GM18868 (cell line): ENCODE results near the gene SH3BP5L.
"Not testable (repeated sequence)": the region's sequence is repeated elsewhere in the genome, so short reads cannot be mapped to it uniquely, and the experiment has no call there.

Experiments used
- ATAC-seq: cut with Tn5 transposase; IDR thresholded peaks from one replicate; pipeline ENCODE4 v1.9.1; 2021; ENCODE audit warnings: mild to moderate bottlenecking, moderate library complexity; ENCODE audit not compliant: unreplicated experiment

Gene SH3BP5L

GRCh38 chr1:248810727-248811513, 14.8 kb downstream of the SH3BP5L start:
- ATAC-seq: no peak

- ATAC-seq: no peak
Measured at GRCh38 chr1:248810000-248810726, 15.6 kb downstream of the SH3BP5L start.

GRCh38 chr1:248808876-248809275, 16.8 kb downstream of the SH3BP5L start:
- no peak for ATAC-seq

GRCh38 chr1:248807067-248807737, 18.5 kb downstream of the SH3BP5L start:
- peak; percentile 56 for ATAC-seq

DNA sequence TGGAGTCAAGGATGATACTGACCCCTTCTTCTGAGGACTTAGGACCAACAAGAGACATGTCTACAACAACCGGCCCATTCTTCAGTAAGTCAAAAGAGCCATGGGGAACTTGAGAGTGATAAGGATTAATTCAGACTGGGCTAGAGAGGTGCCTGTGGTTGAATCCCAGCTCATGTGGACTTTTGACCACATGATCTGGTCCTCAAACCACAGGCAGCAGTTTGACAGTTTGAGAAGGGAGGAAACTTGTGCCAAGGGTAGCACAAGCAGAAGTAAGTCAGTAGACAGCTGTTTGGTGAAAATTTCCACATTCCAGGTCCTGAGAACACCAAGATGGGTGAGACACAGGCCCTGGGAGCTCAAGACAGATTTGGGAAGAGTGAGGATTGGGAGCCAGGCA, 19.8 kb downstream of the SH3BP5L start:
- ATAC-seq: no peak

DNA sequence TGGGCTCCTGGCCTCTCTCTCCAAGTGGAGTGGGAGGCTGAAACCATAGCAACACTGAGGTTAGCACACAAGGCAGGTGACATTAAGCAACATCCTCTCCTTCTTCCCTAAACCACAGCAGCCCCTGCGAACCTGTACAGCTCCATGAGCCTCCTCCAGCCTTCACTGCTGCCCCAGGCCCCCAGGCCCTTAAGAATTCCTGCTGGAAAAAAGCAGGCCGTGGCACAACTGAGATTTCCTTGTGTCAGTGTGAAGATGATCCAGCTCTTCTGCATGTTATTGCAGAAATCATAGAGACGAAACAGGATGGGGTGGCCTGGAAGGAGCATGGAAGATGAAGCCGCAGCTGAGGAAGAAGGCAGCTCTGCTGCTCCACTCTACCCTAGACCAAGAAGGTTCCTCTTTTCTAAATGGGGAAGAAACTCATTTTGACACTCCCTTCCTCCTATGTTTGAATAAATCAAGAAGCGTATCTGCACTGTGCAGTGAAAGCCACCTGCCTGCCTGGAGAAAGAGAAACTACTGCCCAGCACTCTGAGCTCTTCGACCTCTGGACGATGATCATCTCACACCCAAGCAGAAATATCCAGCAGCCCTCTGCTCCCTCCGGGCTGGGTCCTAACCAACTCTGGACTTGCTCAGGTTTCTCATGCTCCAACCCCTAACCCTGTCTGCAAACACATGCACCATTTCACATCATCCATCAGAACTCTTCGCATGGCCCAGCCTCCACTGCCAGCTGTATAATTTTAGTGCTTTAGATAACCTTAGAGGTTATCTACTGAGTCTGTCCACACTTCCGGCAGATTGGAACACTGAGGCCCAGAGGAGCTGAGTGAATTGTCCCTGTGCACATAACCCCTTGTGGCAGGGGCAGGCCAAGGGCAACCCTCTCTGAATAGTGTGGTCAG, 20.7 kb downstream of the SH3BP5L start:
- ATAC-seq: peak; percentile 86

DNA sequence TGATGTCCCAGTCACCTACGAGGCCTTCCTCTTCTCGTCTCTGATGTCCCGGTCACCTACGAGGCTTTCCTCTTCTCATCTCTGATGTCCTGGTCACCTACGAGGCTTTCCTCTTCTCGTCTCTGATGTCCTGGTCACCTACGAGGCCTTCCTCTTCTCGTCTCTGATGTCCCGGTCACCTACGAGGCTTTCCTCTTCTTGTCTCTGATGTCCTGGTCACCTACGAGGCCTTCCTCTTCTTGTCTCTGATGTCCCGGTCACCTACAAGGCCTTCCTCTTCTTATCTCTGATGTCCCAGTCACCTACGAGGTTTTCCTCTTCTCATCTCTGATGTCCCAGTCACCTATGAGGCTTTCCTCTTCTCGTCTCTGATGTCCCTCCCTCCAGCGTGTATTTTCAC, 22.2 kb downstream of the SH3BP5L start:
- not testable (repeated sequence) for ATAC-seq

GRCh38 chr1:248802454-248802853, 23.3 kb downstream of the SH3BP5L start:
- ATAC-seq: no peak

DNA sequence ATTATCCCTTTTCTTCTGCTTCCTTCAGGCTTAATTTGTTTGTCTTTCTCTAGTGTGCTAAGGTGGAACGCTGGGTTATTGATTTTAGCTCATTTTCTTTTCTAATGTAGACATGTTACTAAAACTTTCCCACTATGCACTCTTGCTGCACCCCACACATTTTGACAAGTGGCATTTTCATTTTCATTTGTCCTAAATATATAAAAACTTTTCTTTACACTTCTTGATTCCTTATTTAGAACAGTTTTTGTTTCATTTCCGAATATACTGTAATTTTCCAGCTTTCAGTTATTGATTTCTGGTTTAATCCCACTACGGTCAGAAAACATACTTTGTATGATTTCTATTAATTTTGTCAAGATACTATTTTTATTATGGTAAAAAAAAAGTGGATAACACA, 25.3 kb downstream of the SH3BP5L start:
- ATAC-seq: no peak

DNA sequence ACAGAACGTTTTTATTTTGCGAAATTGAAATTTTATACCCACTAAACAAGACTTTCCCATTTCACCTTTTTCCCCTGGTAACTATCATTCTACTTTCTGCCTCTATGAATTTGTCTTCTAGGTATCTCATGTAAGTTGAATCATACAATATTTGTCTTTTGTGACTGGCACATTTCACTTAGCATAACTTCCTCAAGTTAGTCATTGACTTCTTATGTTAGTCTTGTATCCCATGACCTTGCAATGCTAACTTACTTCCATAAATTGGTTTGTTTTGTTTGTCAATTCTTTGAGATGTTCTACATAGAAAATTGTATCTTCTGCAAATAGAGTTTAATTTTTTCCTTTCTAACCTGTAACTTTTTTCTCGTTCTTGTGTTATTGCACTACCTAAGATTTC, 26.9 kb downstream of the SH3BP5L start:
- ATAC-seq: no peak

DNA sequence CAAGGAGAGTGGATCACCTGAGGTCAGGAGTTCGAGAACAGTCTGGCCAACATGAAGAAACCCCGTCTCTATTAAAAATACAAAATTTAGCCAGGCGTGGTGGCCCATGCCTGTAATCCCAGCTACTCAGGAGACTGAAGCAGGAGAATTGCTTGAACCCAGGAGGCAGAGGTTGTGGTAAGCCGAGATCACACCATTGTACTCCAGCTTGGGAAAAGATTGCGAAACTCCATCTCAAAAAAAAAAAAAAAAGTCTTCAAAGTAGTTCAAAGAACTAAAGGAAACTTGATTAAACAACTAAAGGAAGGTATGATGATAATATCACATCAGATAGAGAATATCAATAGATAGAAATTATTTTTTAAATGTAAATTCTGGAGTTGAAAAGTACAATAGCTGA, 31.1 kb downstream of the SH3BP5L start:
- ATAC-seq: not testable (repeated sequence)

DNA sequence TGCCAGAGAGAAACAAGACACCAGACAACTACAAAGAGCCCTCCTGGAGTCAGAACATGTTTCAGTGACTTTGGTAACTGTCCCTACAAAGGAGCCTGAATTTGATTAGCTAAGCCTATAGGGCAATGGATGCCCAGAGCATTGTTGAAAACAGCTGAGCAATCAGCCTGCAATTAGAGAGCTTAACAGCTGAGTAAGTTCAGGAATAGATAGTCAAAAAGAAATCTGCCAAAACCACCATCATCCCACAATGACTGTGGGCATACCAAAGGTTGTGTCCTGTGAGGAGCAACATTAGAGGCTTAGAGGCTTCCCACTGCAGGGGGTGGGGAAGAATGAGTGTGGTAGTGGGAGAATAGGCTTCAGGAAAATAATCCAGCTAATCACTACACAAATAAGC, 32.1 kb downstream of the SH3BP5L start:
- peak; percentile 91 for ATAC-seq

GRCh38 chr1:248792342-248792741, 33.4 kb downstream of the SH3BP5L start:
- ATAC-seq: peak; percentile 54

DNA sequence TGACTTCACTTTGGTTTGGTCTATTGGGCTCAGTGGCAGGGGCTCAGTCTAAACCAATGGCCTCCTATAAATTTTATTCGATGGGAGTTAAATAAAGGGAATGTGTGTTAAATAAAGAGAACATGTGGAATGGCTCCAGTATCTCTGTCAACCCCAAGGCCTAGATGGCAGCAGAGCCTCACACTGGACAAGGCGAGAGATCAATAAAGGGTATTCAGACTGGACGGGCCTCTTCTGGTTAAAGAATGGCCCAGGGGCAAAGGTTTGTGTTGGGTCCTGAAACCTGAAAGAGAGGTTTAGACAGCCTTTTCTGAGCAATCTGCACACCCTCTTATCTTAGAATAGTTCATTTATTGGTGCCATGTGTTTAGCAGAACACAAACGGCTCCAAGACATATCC, 34.7 kb downstream of the SH3BP5L start:
- ATAC-seq: no peak

DNA sequence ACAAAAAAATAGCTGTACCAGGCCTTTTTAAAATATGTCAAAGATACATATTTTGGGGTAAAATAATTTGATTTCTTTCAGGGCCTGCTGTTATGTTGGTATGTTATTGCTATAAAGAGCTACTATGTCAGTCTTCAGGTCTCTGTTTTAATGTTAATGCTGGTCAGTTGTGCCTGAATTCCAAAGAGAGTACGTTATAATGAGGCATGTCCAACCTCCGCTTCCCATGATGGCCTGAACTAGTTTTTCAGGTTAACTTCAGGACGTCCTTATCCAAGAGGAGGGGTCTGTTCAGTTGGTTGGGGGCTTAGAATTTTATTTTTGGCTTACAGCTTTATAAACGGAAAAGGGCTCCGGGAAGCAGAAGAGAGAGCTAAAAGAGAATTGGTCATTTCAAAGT, 35.3 kb downstream of the SH3BP5L start:
- ATAC-seq: no peak

DNA sequence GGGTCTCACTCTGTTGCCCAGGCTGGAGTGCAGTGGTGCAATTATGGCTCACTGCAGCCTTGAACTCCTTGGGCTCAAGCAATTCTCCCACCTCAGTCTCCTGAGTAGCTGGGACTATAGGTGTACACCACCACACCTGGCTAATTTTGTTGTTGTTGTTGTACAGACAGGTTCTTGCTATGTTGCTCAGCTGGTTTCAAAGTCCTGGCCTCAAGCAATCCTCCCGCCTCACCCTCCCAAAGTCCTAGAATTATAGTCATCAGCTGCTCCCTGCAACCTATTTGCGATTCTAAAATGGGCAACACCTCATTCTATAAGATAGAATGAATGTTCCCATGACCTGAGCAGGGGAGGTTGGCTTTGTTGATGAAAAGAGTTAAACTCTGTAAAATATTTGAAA, 36.4 kb downstream of the SH3BP5L start:
- ATAC-seq: not testable (repeated sequence)

DNA sequence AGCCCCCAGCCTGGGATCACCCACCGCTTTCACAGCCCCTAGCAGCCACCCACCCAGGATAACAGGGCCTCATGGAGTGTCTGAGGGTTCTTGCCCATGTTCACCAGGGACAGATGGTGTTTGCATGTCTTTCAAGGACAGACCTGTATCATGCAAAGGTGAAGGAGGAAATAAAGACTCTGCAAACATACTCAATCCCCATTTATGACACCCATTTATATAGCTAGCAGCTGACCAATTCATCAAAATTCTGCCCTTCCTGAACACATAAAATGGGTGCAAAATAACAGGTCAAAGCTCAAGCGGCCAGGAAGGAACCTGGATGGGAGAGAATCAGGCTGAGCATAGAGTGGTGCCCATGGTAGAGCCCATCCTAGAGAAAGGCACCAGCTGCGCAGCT, 37.4 kb downstream of the SH3BP5L start:
- ATAC-seq: no peak

- ATAC-seq: no peak
Measured at GRCh38 chr1:248787430-248787829, 38.3 kb downstream of the SH3BP5L start.

- peak; percentile 91 for ATAC-seq
Measured at GRCh38 chr1:248786156-248786555, 39.6 kb downstream of the SH3BP5L start.

DNA sequence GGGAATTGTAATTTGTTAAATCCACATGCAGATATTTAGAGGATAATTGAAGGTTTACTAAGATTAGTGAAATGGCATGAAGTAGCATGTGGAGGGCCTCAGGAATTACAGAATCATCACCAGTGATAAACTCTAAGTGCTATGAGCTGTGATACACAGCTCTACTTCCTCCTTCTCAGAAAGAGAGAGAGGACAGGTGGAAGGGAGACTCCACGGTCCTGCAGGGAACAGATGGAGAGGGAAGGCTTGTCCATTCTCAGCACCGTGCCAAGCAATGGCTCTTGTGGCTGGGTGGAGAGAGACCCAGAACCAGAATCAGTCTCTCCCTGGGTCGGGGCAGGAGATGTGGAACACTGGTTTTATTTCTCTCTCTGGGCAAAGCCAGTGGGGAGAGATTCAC, 42.3 kb downstream of the SH3BP5L start:
- ATAC-seq: no peak
